ENCODE results near the gene CLCF1. TPM values are rescaled to one million over a fixed set of nuclear protein-coding genes. Genes with fewer than 3 reads are reported as not detected.

Gene CLCF1
- total and polyA plus RNA-seq, 10 of the 15 experiments (the other 5 are each of a cell fraction or from before 2014, with no cell fraction given), result 0.16 to 2.1 (median 0.63) TPM; not detected in 1

DNA sequence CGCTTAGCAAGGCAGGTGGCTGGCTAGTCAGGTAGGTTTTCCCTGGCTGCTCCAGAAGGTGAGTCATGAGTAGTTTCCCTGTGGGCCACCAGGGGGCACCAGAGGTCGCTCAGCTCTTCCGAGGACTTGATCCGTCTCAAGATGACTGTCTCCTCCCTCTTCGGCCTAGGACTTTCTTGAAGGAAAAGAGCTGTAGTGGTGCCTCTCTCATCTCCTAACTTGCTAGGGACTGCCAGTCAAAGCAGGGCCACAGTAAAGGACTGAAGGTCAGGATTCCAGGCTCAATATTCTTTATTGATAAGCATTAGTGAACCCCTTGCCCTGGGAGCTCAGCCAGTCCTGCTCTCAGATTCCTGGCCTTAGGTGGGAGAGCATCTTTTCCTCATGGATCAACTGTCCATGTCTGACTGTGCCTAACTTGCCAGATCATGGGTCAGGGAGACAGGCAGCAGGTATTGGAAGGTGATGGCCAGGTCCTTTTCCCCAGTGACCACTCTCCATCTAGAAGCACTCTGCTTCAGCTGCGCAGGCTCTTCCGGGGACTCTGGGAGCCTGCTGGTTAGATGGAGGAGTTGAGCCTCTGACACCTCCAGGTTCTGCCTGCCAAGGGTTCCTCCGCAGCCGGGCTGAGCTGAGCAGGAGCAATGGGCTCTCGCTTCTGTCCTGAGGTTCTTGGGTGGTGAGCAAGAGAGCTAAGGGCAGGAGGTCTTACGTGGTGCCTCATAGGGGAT, 22.0 kb downstream of the CLCF1 start (continued):
- TF ChIP-seq, protein P1, sequence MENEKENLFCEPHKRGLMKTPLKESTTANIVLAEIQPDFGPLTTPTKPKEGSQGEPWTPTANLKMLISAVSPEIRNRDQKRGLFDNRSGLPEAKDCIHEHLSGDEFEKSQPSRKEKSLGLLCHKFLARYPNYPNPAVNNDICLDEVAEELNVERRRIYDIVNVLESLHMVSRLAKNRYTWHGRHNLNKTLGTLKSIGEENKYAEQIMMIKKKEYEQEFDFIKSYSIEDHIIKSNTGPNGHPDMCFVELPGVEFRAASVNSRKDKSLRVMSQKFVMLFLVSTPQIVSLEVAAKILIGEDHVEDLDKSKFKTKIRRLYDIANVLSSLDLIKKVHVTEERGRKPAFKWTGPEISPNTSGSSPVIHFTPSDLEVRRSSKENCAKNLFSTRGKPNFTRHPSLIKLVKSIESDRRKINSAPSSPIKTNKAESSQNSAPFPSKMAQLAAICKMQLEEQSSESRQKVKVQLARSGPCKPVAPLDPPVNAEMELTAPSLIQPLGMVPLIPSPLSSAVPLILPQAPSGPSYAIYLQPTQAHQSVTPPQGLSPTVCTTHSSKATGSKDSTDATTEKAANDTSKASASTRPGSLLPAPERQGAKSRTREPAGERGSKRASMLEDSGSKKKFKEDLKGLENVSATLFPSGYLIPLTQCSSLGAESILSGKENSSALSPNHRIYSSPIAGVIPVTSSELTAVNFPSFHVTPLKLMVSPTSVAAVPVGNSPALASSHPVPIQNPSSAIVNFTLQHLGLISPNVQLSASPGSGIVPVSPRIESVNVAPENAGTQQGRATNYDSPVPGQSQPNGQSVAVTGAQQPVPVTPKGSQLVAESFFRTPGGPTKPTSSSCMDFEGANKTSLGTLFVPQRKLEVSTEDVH (IDR thresholded peaks at IDR 0.05; ENCODE audit: low read depth, partially characterized antibody), result no peak
- TF ChIP-seq MYB (IDR thresholded peaks at IDR 0.05; ENCODE audit: borderline replicate concordance, low read depth, low read length), result no peak
- TF ChIP-seq ASH2L (IDR thresholded peaks at IDR 0.05; ENCODE audit: borderline replicate concordance, low read depth), result no peak
- TF ChIP-seq DPF2 (IDR thresholded peaks at IDR 0.05), result peak; percentile 12; the same call in 1 of the 2 replicates
- TF ChIP-seq CREB1 (IDR thresholded peaks at IDR 0.05; ENCODE audit: low read depth), result no peak
- TF ChIP-seq GATAD2B (conservative IDR thresholded peaks at IDR 0.05; ENCODE audit: low read depth), result no peak
- TF ChIP-seq TBL1XR1 (IDR thresholded peaks at IDR 0.05; ENCODE audit: low read depth, low read length), result peak; percentile 23; the same call in 1 of the 2 replicates
- TF ChIP-seq SUZ12 (IDR thresholded peaks at IDR 0.05; ENCODE audit: unreplicated experiment), result no peak
- TF ChIP-seq ESRRA (IDR thresholded peaks at IDR 0.05; ENCODE audit: low read length), result no peak
- TF ChIP-seq RAD51 (IDR thresholded peaks at IDR 0.05), result no peak
